Choroid plexus epithelial cell (primary cell): ENCODE data around the gene GPR162.

Source experiments
- DNase-seq: peaks from one replicate; pipeline ENCODE4 v3.0.0-alpha.2; 2010; ENCODE audit warnings: low read depth
- H3K4me3 ChIP-seq: 2 replicates; pipeline ENCODE4 v1.5.1; 2011; ENCODE audit warnings: low read depth, mild to moderate bottlenecking, control low read depth, low read length, moderate library complexity
- CTCF ChIP-seq: conservative IDR thresholded peaks from 2 replicates; pipeline ENCODE4 v1.5.1; 2011; ENCODE audit warnings: low read depth, mild to moderate bottlenecking, control low read depth, inconsistent platforms, low read length, moderate library complexity

GPR162 gene

GRCh38 chr12:6782119-6782518 lies 39.5 kb upstream of the GPR162 start:
- H3K4me3 ChIP-seq = no peak overlapping the region
- DNase-seq = no peak
- no peak for TF ChIP-seq CTCF

DNA sequence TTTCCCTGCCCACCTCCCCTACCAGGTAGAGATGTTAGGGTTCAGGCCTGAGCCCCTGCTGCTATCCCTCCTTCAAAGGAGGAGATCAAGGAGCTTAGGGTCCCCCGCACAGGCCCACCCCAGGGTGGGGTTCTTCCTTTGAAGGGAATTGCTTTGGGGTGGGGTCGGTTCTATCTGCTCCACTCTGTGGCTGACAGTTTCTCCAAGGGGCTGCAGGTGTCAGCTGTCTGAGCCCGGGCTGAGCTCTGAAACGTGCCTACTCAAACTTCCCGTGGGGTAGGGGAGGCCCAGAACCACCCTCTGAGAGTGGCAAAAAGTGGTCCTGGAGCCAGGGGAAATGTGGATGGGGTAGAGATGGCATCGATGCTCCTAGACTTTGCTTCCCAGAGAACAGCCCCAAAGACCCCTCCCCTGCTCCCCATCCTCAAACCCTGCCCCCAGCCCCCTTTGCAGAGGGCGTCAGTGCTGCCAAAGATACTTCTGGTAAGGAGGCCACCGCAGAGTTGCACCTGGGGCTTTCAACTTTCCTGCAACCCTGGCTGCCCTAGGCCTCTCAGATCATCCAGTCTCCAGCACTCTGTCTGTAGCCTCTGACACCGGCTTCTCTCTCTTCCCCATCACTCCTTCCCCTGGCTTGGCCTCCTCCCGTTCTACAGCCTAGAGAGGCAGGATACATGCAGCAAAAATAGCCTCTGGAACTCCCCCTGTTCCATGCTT lies 38.6 kb upstream of the GPR162 start:
- no peak for DNase-seq
- no peak overlapping the region for H3K4me3 ChIP-seq
- TF ChIP-seq CTCF = no peak

GRCh38 chr12:6783828-6784227 lies 37.8 kb upstream of the GPR162 start:
- no peak for TF ChIP-seq CTCF
- DNase-seq = no peak
- H3K4me3 ChIP-seq = no peak overlapping the region

GRCh38 chr12:6784296-6784695 lies 37.3 kb upstream of the GPR162 start:
- no peak overlapping the region for H3K4me3 ChIP-seq
- no peak for DNase-seq
- TF ChIP-seq CTCF = no peak

DNA sequence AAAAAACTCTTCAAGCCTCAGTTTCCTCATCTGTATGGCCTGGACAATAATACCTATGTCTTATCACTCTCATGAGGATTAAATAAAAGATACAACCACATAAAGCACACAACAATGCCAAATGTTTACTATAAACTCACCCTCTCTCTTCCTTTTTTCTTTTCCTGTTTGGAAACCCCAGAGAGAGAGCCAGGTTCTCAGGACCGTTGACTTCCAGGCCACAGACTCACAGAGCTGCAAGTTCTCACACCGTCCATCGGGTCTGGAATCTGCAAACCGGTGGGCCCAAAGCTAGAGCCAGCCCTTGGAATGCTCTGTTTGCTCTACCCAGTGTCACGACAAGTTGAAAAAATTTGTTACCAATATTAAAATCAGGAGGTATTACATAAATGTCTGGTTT lies 36.9 kb upstream of the GPR162 start:
- no peak overlapping the region for H3K4me3 ChIP-seq
- DNase-seq = no peak
- TF ChIP-seq CTCF = no peak

- DNase-seq = no peak
- no peak overlapping the region for H3K4me3 ChIP-seq
- TF ChIP-seq CTCF = no peak
Observed at GRCh38 chr12:6786416-6787094, 35.1 kb upstream of the GPR162 start.

GRCh38 chr12:6787309-6787708 lies 34.3 kb upstream of the GPR162 start:
- TF ChIP-seq CTCF = no peak
- no peak overlapping the region for H3K4me3 ChIP-seq
- DNase-seq = no peak
